C4-2B (cell line): ENCODE data around the gene PNPLA5.

ENCODE experiments used
- H3K27ac ChIP-seq: fragments of 450-650 bp; 2 replicates; pipeline ENCODE4 v1.5.1; 2017
- CTCF ChIP-seq: fragments of 450-650 bp; conservative IDR thresholded peaks from 2 replicates; pipeline ENCODE4 v1.5.1; 2017; ENCODE audit warnings: mild to moderate bottlenecking
- ZFX ChIP-seq: fragments of 450-650 bp; IDR thresholded peaks from 2 replicates; pipeline ENCODE4 v1.6.1; 2017

PNPLA5 gene

GRCh38 chr22:43885319-43885671, 6.5 kb downstream of the PNPLA5 start:
- no peak overlapping the region for H3K27ac ChIP-seq
- TF ChIP-seq CTCF (peak; percentile 50), ZFX (no peak)

- no peak overlapping the region for H3K27ac ChIP-seq
- no peak for TF ChIP-seq ZFX
- peak; percentile 86 for TF ChIP-seq CTCF
Measured at GRCh38 chr22:43884600-43885318, 7.1 kb downstream of the PNPLA5 start.

DNA sequence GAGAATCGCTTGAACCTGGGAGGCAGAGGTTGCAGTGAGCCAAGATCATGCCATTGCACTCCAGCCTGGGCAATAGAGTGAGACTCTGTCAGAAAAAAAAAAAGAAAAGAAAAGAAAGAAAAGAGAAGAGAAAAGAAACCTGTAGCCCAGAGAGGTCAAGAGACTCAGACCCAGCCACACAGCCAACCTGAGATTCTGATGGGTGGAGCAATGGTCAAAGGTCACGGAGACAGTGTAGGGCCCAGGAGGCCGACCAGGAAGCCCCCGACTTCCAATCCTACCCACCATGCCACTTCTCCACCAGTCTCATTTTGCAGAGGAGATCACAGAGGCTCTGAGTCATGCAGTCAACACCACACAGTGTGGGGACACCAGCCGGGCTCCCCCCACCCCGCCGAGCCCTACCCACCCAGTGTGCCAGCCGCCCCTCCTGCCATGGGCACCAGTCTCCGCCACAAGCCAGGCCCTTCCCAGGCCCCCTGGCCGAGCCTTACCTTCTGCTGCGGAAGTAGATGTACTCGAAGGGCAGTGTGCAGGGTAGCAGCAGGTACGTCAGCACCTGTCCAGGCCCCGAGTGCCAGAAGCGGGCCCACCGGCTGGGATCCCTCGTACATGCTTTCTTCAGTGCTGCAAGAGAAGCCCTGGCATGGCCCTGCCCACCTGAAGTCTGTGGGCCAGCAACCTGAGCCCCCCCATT, 7.9 kb downstream of the PNPLA5 start:
- no peak for TF ChIP-seq ZFX
- no peak for TF ChIP-seq CTCF
- H3K27ac ChIP-seq: no peak overlapping the region

GRCh38 chr22:43883012-43883661, 8.7 kb downstream of the PNPLA5 start:
- TF ChIP-seq CTCF (peak; percentile 89), ZFX (no peak)
- H3K27ac ChIP-seq: no peak overlapping the region

DNA sequence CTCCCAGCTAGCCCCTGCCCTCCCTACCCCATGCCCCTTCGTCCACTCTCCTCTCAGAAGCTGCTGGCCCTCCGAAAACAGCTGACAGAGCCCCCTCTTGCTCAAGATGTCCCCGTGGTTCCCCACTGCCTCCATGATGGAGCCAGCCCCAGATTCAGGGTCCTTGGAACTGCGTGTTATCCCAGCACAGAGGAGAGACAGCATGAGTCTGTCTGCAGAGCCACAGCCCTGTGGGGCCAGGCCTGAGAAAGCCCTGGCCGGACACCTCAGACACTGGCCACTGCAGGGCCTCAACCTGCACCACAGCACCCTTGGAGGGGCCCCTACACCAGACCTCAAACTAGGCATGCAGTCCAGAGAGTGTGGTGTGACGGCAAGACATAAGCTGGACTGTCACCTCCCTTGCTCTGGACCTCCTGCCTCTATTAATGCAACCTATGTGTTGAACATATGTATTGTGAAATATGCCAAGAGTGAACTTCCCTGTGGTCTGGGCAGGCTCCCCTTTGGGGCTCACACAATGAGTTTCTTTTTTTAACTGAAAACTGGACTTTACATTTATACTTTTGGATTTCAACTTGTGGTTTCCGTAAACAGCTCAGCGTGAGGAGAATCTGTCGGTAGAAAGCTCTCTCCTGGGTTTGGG, 9.6 kb downstream of the PNPLA5 start:
- TF ChIP-seq ZFX: no peak
- no peak for TF ChIP-seq CTCF
- H3K27ac ChIP-seq: no peak overlapping the region

GRCh38 chr22:43881091-43882061, 10.4 kb downstream of the PNPLA5 start:
- TF ChIP-seq CTCF (no peak), ZFX (no peak)

More at GRCh38 chr22:43881091-43882061, 10.4 kb downstream of the PNPLA5 start:
- H3K27ac ChIP-seq: no peak overlapping the region
